B cell (primary cell): ENCODE results near the gene STAT4. TPM values are rescaled to one million over a fixed set of nuclear protein-coding genes. Genes with fewer than 3 reads are reported as not detected.

Source experiments
- ATAC-seq: fragments of 200-7000 bp; cut with Tn5 transposase; one replicate; pipeline ENCODE4 v1.10.0; 2021; ENCODE audit warnings: low read depth, mild to moderate bottlenecking, moderate number of reproducible peaks, moderate library complexity
- CTCF ChIA-PET: fragments of 350-600 bp; sonication (Branson Sonifier 250); formaldehyde crosslinking; loops from one replicate; lab custom pipeline; 2021; ENCODE audit warnings: antibody characterized with exemption, inconsistent platforms; lab: Charles Lee
- POLR2A ChIA-PET: fragments of 350-600 bp; sonication (Branson Sonifier 250); formaldehyde crosslinking; loops from one replicate; lab custom pipeline; 2021; ENCODE audit warnings: antibody characterized with exemption; lab: Charles Lee
- DNase-seq: peaks from one replicate; pipeline ENCODE4 v3.0.0; 2013
- H2AFZ ChIP-seq: 2 replicates; pipeline ENCODE4 v1.6.1; 2012; ENCODE audit warnings: mild to moderate bottlenecking, low read depth, low read length; ENCODE audit not compliant: insufficient read depth, poor library complexity, severe bottlenecking
- H3K27ac ChIP-seq, 2 donors: 1 replicate in 1 of 2; 2 replicates in 1 of 2; pipeline ENCODE4 v1.5.1; 2012 to 2013; ENCODE audit warnings: low read length in 2 of 2, mild to moderate bottlenecking in 2 of 2, moderate library complexity in 1 of 2
- H3K27me3 ChIP-seq, 4 experiments: fragments of 200-600 bp in 1 of 4; sonication (generic) in 1 of 4; replicated peaks in 1 of 4; 1 replicate in 2 of 4; 2 replicates in 2 of 4; pipeline versions ENCODE4 v1.6.1 to v1.7.0; 2013 to 2016; ENCODE audit warnings: low read length in 3 of 4, mild to moderate bottlenecking in 2 of 4, mixed read lengths in 1 of 4, moderate library complexity in 1 of 4; ENCODE audit not compliant: insufficient read depth in 4 of 4, control insufficient read depth in 3 of 4; ENCODE audit errors: control extremely low read depth in 1 of 4
- H3K36me3 ChIP-seq, 2 experiments: replicated peaks in 1 of 2; 1 replicate in 1 of 2; 2 replicates in 1 of 2; pipeline versions ENCODE4 v1.6.1 to v1.7.1; 2013; ENCODE audit warnings: low read length in 1 of 2; ENCODE audit not compliant: insufficient read depth in 2 of 2, control insufficient read depth in 1 of 2; ENCODE audit errors: control extremely low read depth in 1 of 2, extremely low read depth in 1 of 2
- H3K4me1 ChIP-seq, 2 donors: fragments of 200-600 bp in 1 of 2; sonication (generic) in 1 of 2; 1 replicate in 1 of 2; 2 replicates in 1 of 2; pipeline versions ENCODE4 v1.5.1 to v1.6.1; 2013 to 2017; ENCODE audit warnings: low read length in 2 of 2; ENCODE audit not compliant: control insufficient read depth in 2 of 2, insufficient read depth in 2 of 2
- H3K4me2 ChIP-seq: replicated peaks from 2 replicates; pipeline ENCODE3; 2012; ENCODE audit warnings: mild to moderate bottlenecking, low read depth, low read length; ENCODE audit not compliant: poor library complexity, severe bottlenecking
- H3K4me3 ChIP-seq, 5 experiments: fragments of 200-600 bp in 1 of 5; sonication (generic) in 1 of 5; 1 replicate in 3 of 5; 2 replicates in 2 of 5; pipeline versions ENCODE4 v1.5.1 to v1.7.0; 2011 to 2016; ENCODE audit warnings: low read length in 4 of 5, mild to moderate bottlenecking in 4 of 5, low read depth in 2 of 5, control low read depth in 1 of 5, moderate library complexity in 1 of 5; ENCODE audit not compliant: insufficient read depth in 1 of 5; ENCODE audit errors: control extremely low read depth in 1 of 5, extremely low read depth in 1 of 5
- H3K79me2 ChIP-seq: fragments of 200-600 bp; sonication (generic); one replicate; pipeline ENCODE4 v1.6.0; 2016; ENCODE audit warnings: low read length; ENCODE audit not compliant: control insufficient read depth, insufficient read depth
- H3K9ac ChIP-seq: fragments of 200-600 bp; sonication (generic); 2 replicates; pipeline ENCODE4 v1.6.1; 2017; ENCODE audit warnings: mild to moderate bottlenecking, low read length, moderate library complexity
- H3K9me3 ChIP-seq, 3 donors: one replicate each; pipeline versions ENCODE4 v1.6.1 to v1.7.1; 2013; ENCODE audit warnings: low read length in 2 of 3; ENCODE audit not compliant: control insufficient read depth in 2 of 3, insufficient read depth in 1 of 3; ENCODE audit errors: control extremely low read depth in 1 of 3
- H4K20me1 ChIP-seq: 2 replicates; pipeline ENCODE4 v1.6.0; 2012; ENCODE audit warnings: mild to moderate bottlenecking, low read length; ENCODE audit not compliant: insufficient read depth, control insufficient read depth, poor library complexity, severe bottlenecking
- H3K27ac Mint-ChIP-seq: one replicate; pipeline ENCODE4 v1.8.0; 2021; ENCODE audit warnings: mixed read lengths
- H3K27me3 Mint-ChIP-seq: one replicate; pipeline ENCODE4 v1.8.0; 2021; ENCODE audit warnings: mixed read lengths
- H3K4me1 Mint-ChIP-seq: one replicate; pipeline ENCODE4 v1.8.0; 2021; ENCODE audit warnings: mixed read lengths
- H3K4me3 Mint-ChIP-seq: one replicate; pipeline ENCODE4 v1.8.0; 2021; ENCODE audit warnings: mixed read lengths
- H3K9me3 Mint-ChIP-seq: one replicate; pipeline ENCODE4 v1.8.0; 2022; ENCODE audit warnings: mixed read lengths; ENCODE audit not compliant: insufficient read depth
- CTCF ChIP-seq: fragments of 200-600 bp; IDR thresholded peaks from one replicate; pipeline ENCODE4 v1.8.0; 2022; ENCODE audit warnings: antibody characterized with exemption, mild to moderate bottlenecking
- EZH2 ChIP-seq: IDR thresholded peaks from 2 replicates; pipeline ENCODE4 v1.6.1; 2012; ENCODE audit warnings: borderline replicate concordance, low read depth, mild to moderate bottlenecking, moderate library complexity, low read length; ENCODE audit not compliant: insufficient read depth, poor library complexity, severe bottlenecking
- WGBS: methylation state at CpG from one replicate; pipeline ENCODE4 v1.1.5; 2013; ENCODE audit warnings: missing lambda C conversion rate; ENCODE audit not compliant: insufficient coverage; 5-methylcytosine and 5-hydroxymethylcytosine counted together
- intact Hi-C: fragments of 100-400 bp; cut with micrococcal nuclease; formaldehyde crosslinking; loops from one replicate; pipeline ENCODE4 v1.10.0; 2022
- polyA plus RNA-seq: library from polyadenylated mRNA; depleted of rRNA; stranded (reverse); fragments of >200 nt; gene quantifications from 2 replicates; pipeline ENCODE4 v1.2.3, GENCODE V29; 2012
- total RNA-seq, 2 donors: library from RNA; stranded (reverse); fragments of 120-200 nt in 1 of 2; gene quantifications; 1 replicate in 1 of 2; 2 replicates in 1 of 2; pipeline versions ENCODE4 v1.2.3 to v1.2.4, GENCODE V29; 2013 to 2022

The STAT4 gene
- total and polyA plus RNA-seq, 2 donors (not counting 1 experiment from before 2014, with no cell fraction given) = 2.0 to 62.1 TPM

DNA sequence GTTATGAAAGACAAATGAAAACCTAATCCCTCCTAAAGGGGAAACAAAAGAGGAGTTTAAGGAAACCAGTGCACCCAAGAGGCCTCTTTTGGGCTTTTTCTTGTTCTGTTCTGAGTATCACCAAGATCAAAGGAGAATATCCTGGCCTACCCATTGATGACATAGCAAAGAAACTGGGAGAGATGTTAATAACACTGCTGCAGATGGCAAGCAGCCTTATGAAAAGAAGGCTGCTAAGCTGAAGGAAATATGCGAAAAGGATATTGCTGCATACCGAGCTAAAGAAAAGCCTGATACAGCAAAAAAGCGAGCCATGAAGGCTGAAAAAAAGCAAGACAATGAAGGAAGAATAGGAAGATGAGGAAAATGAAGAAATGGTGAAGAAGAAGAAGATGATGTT, 23.6 kb upstream of the STAT4 start:
- TF ChIP-seq EZH2 (no peak), CTCF (no peak)
- WGBS = 91% methylated on average over 3 of the region's 3 CpGs
- no peaks in the 10 kb centered on the region for H3K79me2 ChIP-seq
- H3K4me2 ChIP-seq = no peak overlapping the region
- Mint-ChIP-seq H3K27ac (no peak overlapping the region), H3K9me3 (no peaks in the 10 kb centered on the region), H3K27me3 (peaks cover 8% of the 10 kb centered on the region), H3K4me3 (no peak overlapping the region), H3K4me1 (peaks cover 5% of the 10 kb centered on the region)
- ChIA-PET CTCF (interaction anchor here (1.0 to 1.5 kb wide), 3 partner anchors 9 to 39 kb away, joined by 3 to 8 read pairs (median 3); no protein-coding TSS in a partner anchor), POLR2A (no interaction called here)
- no peak overlapping the region for H2AFZ ChIP-seq
- H3K36me3 ChIP-seq = no peaks in the 10 kb centered on the region
- H3K27ac ChIP-seq = no peak overlapping the region
- ATAC-seq (no peak), DNase-seq (no peak)
- no peaks in the 10 kb centered on the region for H4K20me1 ChIP-seq
- no peaks in the 10 kb centered on the region for H3K9me3 ChIP-seq
- no peak overlapping the region for H3K4me3 ChIP-seq
- H3K27me3 ChIP-seq = no peaks in the 10 kb centered on the region
- intact Hi-C loops = no loop called here
- H3K4me1 ChIP-seq = no peaks in the 10 kb centered on the region
- H3K9ac ChIP-seq = no peak overlapping the region

- POLR2A ChIA-PET = interaction anchor here (0.7 kb wide), 1 partner anchor 21 kb away, joined by 3 read pairs; no protein-coding TSS in a partner anchor
- peaks cover 9% of the 10 kb centered on the region for H3K27me3 Mint-ChIP-seq
- H3K9me3 Mint-ChIP-seq = no peaks in the 10 kb centered on the region
- DNase-seq = no peak
- Histone ChIP-seq H3K27me3 (no peaks in the 10 kb centered on the region), H3K27ac (no peak overlapping the region), H3K4me1 (no peaks in the 10 kb centered on the region), H3K9me3 (no peaks in the 10 kb centered on the region), H3K9ac (no peak overlapping the region), H2AFZ (no peak overlapping the region), H3K79me2 (no peaks in the 10 kb centered on the region), H4K20me1 (no peaks in the 10 kb centered on the region), H3K4me3 (no peak overlapping the region), H3K36me3 (no peaks in the 10 kb centered on the region), H3K4me2 (no peak overlapping the region)
- ATAC-seq = no peak
- H3K4me1 Mint-ChIP-seq = peaks cover 5% of the 10 kb centered on the region
- CTCF ChIA-PET = interaction anchor here (1.3 kb wide), 1 partner anchor 8 kb away, joined by 8 read pairs; no protein-coding TSS in a partner anchor
- no peak overlapping the region for H3K4me3 Mint-ChIP-seq
- no peak for TF ChIP-seq CTCF
- no peak for TF ChIP-seq EZH2
- intact Hi-C loops = no loop called here
- 89% methylated on average over 2 of the region's 3 CpGs for WGBS
- no peak overlapping the region for H3K27ac Mint-ChIP-seq
These were observed 22.4 kb upstream of the STAT4 start for GRCh38 chr2:191173206-191173605.
